NCI-H2171 treated with DMSO at 0.1 percent for 48 hours (cell line): ENCODE measurements around the gene FLG2.

ENCODE experiments used
- DNase-seq: peaks from one replicate; lab custom pipeline; 2025; lab: John Stamatoyannopoulos, UW

Gene FLG2

GRCh38 chr1:152359906-152360305 is at the start of gene FLG2:
TSS of gene FLG2 (minus strand) at chr1:152360006. CDS start at chr1:152358884, 1,122 bp downstream.
- DNase-seq = no peak

DNA sequence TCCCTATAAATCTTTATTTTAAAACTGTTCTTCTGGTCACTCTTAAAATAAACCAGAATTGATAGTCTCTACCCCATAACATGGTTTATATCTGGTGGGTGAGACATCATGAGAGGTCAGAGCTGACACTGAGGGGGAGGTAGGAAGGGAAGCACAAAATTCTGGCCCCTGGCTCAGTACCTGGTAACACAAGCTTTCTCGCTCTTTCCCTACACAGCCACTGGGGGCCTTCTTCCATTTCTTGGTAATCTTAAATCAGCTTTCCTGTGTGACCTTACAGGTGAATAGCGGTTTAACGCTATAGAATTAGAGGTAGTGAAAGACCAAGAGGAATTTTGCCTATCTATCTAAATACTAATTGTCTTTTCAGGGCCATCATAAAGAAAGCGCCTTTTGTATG is 48.9 kb upstream of the FLG2 start:
- peak; percentile 7 for DNase-seq

- DNase-seq = peak; percentile 60
Observed at GRCh38 chr1:152398812-152399698, 39.2 kb upstream of the FLG2 start.

DNA sequence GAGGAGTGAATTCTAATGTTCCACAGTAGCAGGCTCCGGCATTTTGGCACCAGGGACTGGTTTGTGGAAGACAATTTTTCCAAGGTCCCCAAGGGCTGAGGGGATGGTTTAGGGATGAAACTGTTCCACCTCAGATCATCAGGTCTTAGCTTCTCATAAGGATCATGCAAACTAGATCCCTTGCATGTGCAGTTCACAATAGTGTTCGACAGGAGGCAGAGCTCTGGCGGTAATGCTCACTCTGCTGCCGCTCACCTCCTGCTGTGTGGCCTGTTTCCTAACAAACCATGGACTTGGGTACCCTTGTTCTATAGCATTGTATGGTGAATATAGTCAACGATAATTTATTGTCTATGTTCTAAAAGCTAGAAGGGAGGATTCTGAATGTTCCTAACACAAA is 37.7 kb upstream of the FLG2 start:
- DNase-seq = no peak

DNA sequence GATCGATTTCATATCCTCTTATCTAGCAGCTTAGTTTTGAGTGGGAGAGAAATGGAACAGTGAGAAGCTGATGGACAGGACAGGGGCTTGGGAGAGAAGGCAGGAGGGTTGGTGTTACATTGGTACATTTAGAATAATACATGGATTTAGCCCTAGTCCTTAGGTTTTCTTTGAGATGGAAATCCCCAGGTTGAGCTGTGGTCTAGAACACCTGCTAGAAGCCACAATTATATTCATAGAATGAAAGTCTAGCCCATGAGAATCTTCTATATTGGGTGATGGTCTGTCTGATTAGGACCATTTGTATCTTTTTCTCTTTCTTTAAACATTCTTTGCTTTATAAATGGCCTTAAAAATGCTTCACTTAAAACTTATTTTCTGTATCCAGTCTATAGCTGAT is 34.3 kb upstream of the FLG2 start:
- no peak for DNase-seq

- DNase-seq = peak; percentile 5
Observed at GRCh38 chr1:152392909-152393308, 33.1 kb upstream of the FLG2 start.

- no peak for DNase-seq
Observed at GRCh38 chr1:152388889-152389288, 29.1 kb upstream of the FLG2 start.

GRCh38 chr1:152386940-152387339 is 27.1 kb upstream of the FLG2 start:
- DNase-seq = no peak

DNA sequence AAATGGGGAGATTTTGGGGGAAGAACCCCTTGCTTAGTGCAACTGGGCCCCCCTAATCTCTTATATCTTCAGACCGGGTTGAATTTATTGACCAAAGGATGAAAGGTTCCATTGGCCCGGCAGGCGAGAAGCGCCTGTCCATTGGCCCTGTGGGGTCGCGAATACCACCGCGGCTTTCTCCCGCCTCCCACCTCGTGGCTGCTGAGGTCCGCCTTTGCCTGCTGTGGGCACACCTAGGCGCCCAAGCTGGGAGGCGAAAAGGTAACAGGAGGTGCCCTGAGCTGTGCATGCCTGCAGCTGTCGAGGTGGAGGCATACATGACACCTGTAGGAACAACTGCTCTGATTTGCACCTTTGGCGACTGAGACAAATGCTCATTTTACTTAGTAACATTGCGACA is 21.1 kb upstream of the FLG2 start:
- no peak for DNase-seq

- DNase-seq = no peak
Observed at GRCh38 chr1:152374451-152374850, 14.6 kb upstream of the FLG2 start.

DNA sequence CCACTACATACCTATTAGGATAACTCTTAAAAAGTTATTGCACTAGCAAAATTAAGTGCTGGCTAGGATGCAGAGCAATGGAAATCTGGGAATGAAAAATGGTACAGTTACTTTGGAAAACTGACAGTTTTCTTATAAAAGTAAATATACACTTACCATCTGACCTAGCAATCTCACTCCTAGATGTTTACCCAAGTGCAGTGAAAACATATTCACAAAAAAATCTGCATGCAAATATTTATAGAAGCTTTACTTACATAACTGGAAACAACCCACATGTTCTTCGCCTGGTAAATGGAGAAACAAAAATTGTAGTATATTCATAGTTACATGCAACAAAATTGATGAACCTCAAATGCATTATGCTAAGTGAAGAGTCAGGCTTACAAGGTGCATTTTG is 12.9 kb upstream of the FLG2 start:
- DNase-seq = no peak

GRCh38 chr1:152367436-152367835 is 7.6 kb upstream of the FLG2 start:
- DNase-seq = no peak

GRCh38 chr1:152356736-152357135 is 3.1 kb downstream of the FLG2 start:
- DNase-seq = no peak

DNA sequence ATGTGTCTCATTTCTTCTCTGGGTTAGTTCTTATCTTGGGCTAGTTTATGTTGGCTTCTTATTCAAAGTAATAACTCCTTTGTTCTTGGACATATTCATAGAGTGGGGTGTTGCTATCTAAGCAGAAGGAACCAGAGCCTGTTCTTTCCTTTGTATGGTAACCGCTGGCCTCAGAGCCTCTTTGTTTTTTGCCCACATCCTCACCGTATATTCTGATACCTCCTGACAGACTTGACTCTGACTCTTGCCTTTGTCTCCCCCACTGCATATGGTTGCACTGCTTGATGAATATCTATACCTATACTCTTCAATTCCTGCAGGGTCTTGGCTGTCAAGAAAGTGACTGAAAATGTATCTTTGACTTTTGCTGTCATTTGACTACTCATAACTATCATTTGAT is 10.2 kb downstream of the FLG2 start:
- DNase-seq = no peak

DNA sequence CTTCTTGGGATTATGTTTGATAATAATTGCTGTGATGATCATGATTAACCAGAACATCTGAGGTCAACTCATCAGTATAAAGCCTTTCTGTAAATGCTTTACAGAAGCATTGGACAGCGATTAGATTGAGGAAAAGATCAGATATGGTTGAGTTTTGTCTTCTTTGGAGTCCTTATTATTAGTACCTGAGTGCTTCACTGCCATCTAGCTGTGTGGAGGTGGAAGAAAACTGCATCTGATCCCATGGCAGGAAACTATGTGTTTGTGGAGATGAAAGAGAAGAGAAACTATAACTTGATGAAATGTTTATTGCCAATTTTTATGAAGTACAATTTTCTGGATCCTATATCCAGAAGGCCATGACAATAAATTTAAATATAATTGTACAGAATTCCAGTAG is 11.4 kb downstream of the FLG2 start:
- DNase-seq = peak; percentile 11

DNA sequence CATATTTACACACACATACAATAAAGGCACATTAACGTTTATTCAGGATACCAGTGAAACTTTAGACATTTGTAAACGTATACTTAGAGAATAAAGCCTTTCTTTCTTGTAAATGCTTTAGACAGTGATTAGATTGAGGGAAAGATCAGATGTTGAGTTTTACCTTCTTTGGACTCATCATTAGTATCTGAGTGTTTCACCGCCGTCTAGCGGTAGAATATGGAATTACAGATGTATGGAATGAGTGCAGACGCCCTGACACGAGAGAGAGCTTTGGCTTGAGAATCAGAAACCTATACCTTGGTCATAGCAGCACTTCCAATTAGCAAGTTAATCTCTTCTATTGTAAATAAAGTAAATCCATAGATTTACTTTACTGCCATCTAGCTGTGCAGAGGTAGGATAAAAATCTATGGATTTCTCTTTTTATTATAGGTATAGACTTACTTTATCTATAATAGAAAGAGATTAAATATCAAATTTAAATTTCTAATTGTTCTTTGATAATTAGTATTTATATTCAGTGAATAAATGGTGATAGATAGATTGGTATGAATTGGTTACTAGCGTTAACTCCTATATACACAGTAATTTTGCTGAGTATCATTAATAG is 12.6 kb downstream of the FLG2 start:
- peak; percentile 48 for DNase-seq

DNA sequence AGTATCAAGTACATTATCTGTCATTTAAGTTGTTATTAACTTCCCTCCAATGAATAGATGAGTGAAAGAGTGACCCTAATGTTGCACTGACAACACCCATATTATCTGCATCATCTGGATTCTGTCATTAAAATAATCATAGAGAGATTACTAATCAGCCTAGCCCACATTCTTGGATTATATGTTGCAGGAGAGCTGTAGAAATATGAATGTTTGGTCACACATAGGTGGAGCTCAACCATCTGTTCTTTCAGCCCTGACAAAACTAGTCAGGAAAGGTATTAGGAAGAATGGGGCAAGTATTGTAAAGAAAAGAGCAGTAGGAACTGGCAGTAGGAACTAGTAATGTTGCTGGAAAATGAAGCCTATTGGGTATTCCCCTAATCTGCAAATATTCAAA is 15.4 kb downstream of the FLG2 start:
- no peak for DNase-seq

DNA sequence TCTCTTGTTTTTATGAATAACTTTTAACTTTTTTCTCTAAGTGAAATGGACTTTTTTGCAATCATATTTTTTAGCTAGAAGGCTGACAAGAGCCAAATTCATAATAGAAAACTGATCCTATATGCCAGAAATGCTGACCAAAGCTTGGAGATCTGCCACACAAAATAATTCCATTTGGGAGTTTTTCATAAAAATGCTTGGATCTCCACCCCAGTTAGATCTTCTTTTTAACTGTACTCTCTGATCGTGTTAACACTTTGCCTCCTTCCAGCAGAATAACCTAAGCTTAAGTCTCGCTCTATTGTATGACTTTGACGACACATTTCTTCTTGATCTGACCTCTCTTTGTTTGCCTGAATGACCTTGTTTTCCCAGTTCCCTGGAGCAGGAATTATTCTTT is 16.8 kb downstream of the FLG2 start:
- DNase-seq = no peak

GRCh38 chr1:152335399-152335798 is 24.4 kb downstream of the FLG2 start:
- no peak for DNase-seq

DNA sequence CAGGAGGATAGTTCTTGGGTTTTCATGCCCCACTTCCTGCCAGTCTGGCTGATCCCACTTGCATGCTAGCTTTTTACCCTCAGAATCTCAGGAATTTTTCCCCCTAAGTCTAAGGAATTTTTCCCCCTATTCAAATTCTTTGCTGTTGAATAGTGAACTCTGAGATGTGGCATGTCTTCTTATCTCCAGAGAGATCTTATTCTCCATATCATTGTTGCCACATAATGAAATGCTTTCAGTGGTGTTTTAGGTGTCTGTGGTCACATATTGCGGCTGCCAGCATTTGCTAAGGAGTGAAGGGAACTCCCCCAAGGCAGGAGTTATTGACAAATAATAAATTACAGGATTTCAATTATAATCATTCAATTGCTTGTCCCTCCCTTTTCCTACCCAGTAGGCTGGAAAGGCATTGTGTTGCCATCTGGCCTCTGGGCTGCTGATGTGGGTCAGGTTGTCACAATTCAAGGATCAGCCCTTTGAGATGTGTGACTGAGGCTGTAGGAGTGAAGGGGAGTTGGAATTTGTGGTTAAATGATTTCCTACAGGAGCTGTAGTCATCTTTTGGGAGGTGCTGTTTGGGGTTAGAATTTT is 30.9 kb downstream of the FLG2 start:
- DNase-seq = peak; percentile 11

GRCh38 chr1:152325111-152325510 is 34.7 kb downstream of the FLG2 start, which contains the start of gene FLG:
TSS of gene FLG (minus strand) at chr1:152325239. CDS start at chr1:152315456, 9,783 bp downstream.
- no peak for DNase-seq

- no peak for DNase-seq
Observed at GRCh38 chr1:152313970-152314369, 45.8 kb downstream of the FLG2 start.

- DNase-seq = no peak
Observed at GRCh38 chr1:152313319-152313801, 46.4 kb downstream of the FLG2 start.
